GM21619 (cell line): ENCODE results near the gene PRDM9.
"Not testable (repeated sequence)": the region's sequence is repeated elsewhere in the genome, so short reads cannot be mapped to it uniquely, and the experiment has no call there.

ENCODE experiments used
- ATAC-seq: cut with Tn5 transposase; IDR thresholded peaks from one replicate; pipeline ENCODE4 v1.9.1; 2021; ENCODE audit not compliant: unreplicated experiment

The PRDM9 gene

GRCh38 chr5:23527216-23527920 is 20.0 kb downstream of the PRDM9 start:
- not testable (repeated sequence) for ATAC-seq

DNA sequence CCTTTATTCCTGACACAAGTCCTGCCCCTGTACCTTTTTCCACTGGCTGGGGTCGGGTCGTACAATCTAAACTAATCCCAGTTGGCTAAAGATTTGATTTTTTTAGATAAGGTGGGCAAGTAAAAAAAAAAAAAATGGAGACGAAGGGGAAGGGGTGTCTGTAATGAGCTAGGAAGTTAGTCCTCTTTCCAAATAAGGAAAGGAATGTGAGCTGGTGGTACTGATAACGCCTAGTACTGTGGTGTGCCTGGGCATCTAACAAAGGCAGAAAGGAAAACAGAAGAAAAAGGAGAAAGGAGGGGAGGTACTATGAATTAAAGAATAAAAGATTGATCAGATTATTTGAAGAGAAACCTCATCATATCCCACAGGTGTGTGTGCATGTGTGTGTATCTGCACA is 21.3 kb downstream of the PRDM9 start:
- ATAC-seq: no peak

- no peak for ATAC-seq
Observed at GRCh38 chr5:23530571-23530970, 23.2 kb downstream of the PRDM9 start.

DNA sequence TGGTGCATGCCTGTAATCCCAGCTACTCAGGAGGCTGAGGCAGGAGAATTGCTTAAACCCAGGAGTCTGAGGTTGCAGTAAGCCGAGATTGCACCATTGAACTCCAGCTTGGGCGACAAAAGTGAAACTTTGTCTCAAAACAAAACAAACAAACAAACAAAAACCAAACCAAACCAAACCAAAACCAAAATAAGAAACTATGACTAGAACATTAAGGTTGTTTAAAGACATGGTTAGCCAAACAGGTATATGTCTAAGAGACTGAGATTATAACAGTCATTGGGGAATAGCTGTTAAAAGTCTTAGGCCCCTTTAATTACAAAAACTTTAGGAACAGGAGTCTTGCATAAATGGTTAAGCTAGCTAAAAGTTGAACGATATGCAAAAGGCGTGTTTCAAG is 63.6 kb downstream of the PRDM9 start:
- ATAC-seq: no peak
